GM23248 (cell line): ENCODE data around the gene UPK1B. TPM values are rescaled to one million over a fixed set of nuclear protein-coding genes. Genes with fewer than 3 reads are reported as not detected.

ENCODE experiments used
- DNase-seq: peaks from one replicate; pipeline ENCODE4 v3.0.0-alpha.2; 2015
- H2AFZ ChIP-seq: fragments of 200-600 bp; sonication (generic); 2 replicates; pipeline ENCODE4 v1.6.1; 2016; ENCODE audit warnings: antibody characterized with exemption
- H3F3A ChIP-seq: fragments of 200-600 bp; sonication (generic); 2 replicates; pipeline ENCODE4 v1.6.1; 2016; ENCODE audit warnings: mild to moderate bottlenecking, antibody characterized with exemption, mixed run types; ENCODE audit not compliant: insufficient read depth
- H3K27ac ChIP-seq: fragments of 200-600 bp; sonication (generic); 2 replicates; pipeline ENCODE4 v1.5.1; 2016; ENCODE audit warnings: mild to moderate bottlenecking
- H3K27me3 ChIP-seq: fragments of 200-600 bp; sonication (generic); replicated peaks from 2 replicates; pipeline ENCODE4 v1.6.1; 2016; ENCODE audit warnings: mild to moderate bottlenecking; ENCODE audit not compliant: insufficient read depth
- H3K36me3 ChIP-seq: fragments of 200-600 bp; sonication (generic); 2 replicates; pipeline ENCODE4 v1.6.1; 2016; ENCODE audit warnings: low read depth, mild to moderate bottlenecking
- H3K4me1 ChIP-seq: fragments of 200-600 bp; sonication (generic); 2 replicates; pipeline ENCODE4 v1.6.1; 2016; ENCODE audit warnings: mild to moderate bottlenecking; ENCODE audit not compliant: insufficient read depth
- H3K4me2 ChIP-seq: fragments of 200-600 bp; sonication (generic); one replicate; pipeline ENCODE4 v1.6.1; 2016; ENCODE audit warnings: mild to moderate bottlenecking; ENCODE audit not compliant: unreplicated experiment
- H3K4me3 ChIP-seq: fragments of 200-600 bp; sonication (generic); 2 replicates; pipeline ENCODE4 v1.5.1; 2016; ENCODE audit warnings: mild to moderate bottlenecking
- H3K79me2 ChIP-seq: fragments of 200-600 bp; sonication (generic); 2 replicates; pipeline ENCODE4 v1.6.1; 2016; ENCODE audit warnings: mild to moderate bottlenecking; ENCODE audit not compliant: insufficient read depth
- H3K9ac ChIP-seq: fragments of 200-600 bp; sonication (generic); 2 replicates; pipeline ENCODE4 v1.6.1; 2016; ENCODE audit warnings: mild to moderate bottlenecking
- H3K9me2 ChIP-seq: fragments of 200-600 bp; sonication (generic); 2 replicates; pipeline ENCODE4 v1.6.1; 2016; ENCODE audit warnings: mixed run types, mild to moderate bottlenecking, moderate library complexity; ENCODE audit not compliant: insufficient read depth
- H3K9me3 ChIP-seq: fragments of 200-600 bp; sonication (generic); one replicate; pipeline ENCODE4 v1.6.1; 2017; ENCODE audit warnings: low read depth
- H4K20me1 ChIP-seq: fragments of 200-600 bp; sonication (generic); 2 replicates; pipeline ENCODE4 v1.6.0; 2016; ENCODE audit not compliant: insufficient read depth
- EZH2 ChIP-seq: fragments of 200-600 bp; sonication (generic); IDR thresholded peaks from 2 replicates; pipeline ENCODE4 v1.6.1; 2018; ENCODE audit warnings: antibody characterized with exemption, mild to moderate bottlenecking; ENCODE audit not compliant: insufficient read depth, poor library complexity, severe bottlenecking
- EZH2phosphoT487 ChIP-seq: fragments of 200-600 bp; sonication (generic); IDR thresholded peaks from 2 replicates; pipeline ENCODE4 v1.6.1; 2018; ENCODE audit warnings: antibody characterized with exemption, moderate library complexity, mild to moderate bottlenecking, low read depth; ENCODE audit not compliant: insufficient read depth
- WGBS, 2 experiments: methylation state at CpG; one replicate each; pipeline ENCODE4 v1.1.6; 2015 to 2017; ENCODE audit warnings: low lambda C conversion rate in 2 of 2, low coverage in 1 of 2; ENCODE audit errors: missing lambda C conversion rate in 2 of 2; 5-methylcytosine and 5-hydroxymethylcytosine counted together
- in situ Hi-C: fragments of 300-500 bp; cut with MboI; formaldehyde crosslinking; loops from 2 replicates; pipeline ENCODE4 v1.15.0; 2020
- polyA plus RNA-seq: library from polyadenylated mRNA; unstranded; fragments of >200 nt; fragmentation: Nextera tagmentation; extraction: Ambion mirVana; gene quantifications from 2 replicates; pipeline ENCODE4 v1.2.1, GENCODE V29; 2016
- total RNA-seq: library from RNA; depleted of rRNA; stranded (reverse); fragments of >200 nt; shearing (Covaris generic); gene quantifications from 2 replicates; pipeline ENCODE4 v1.2.3, GENCODE V29; 2014

Gene UPK1B
- total and polyA plus RNA-seq, 2 experiments from 2014 or later, result not detected

- no peaks in the 10 kb centered on the region for H4K20me1 ChIP-seq
Observed at GRCh38 chr3:119230745-119231144, 57.3 kb downstream of the UPK1B start.

GRCh38 chr3:119234610-119235009 lies 61.2 kb downstream of the UPK1B start:
- peak; percentile 18 for DNase-seq
- Histone ChIP-seq H3K4me3 (peak overlapping the region; percentile 40), H3K36me3 (peaks cover 34% of the 10 kb centered on the region), H2AFZ (0 out of 2 replicates have a peak overlapping the region, but pooled peaks have one; percentile 1), H3K9me2 (no peaks in the 10 kb centered on the region), H3K27ac (peak overlapping the region; percentile 65), H4K20me1 (no peaks in the 10 kb centered on the region), H3K9ac (peak overlapping the region; percentile 28), H3K27me3 (no peaks in the 10 kb centered on the region), H3K9me3 (no peaks in the 10 kb centered on the region), H3K4me1 (peaks cover 56% of the 10 kb centered on the region), H3K79me2 (peaks cover 80% of the 10 kb centered on the region), H3F3A (peaks cover 41% of the 10 kb centered on the region), H3K4me2 (peak overlapping the region; percentile 70)
- WGBS, 2 experiments, result 100% methylated on average over 1 of the region's 1 CpG
- TF ChIP-seq EZH2phosphoT487 (no peak), EZH2 (no peak)
- in situ Hi-C loops, result no loop called here

More at GRCh38 chr3:119230745-119231144, 57.3 kb downstream of the UPK1B start:
- H3K79me2 ChIP-seq, result peaks cover 64% of the 10 kb centered on the region
- peaks cover 32% of the 10 kb centered on the region for H3K4me1 ChIP-seq
- H3K27ac ChIP-seq, result no peak overlapping the region
- in situ Hi-C loops, result no loop called here
- no peaks in the 10 kb centered on the region for H3K27me3 ChIP-seq
- H3K9ac ChIP-seq, result no peak overlapping the region
- no peaks in the 10 kb centered on the region for H3K9me3 ChIP-seq
- H3K4me3 ChIP-seq, result no peak overlapping the region
- TF ChIP-seq EZH2phosphoT487, result no peak
- no peak for TF ChIP-seq EZH2
- H3K9me2 ChIP-seq, result no peaks in the 10 kb centered on the region
- peaks cover 23% of the 10 kb centered on the region for H3F3A ChIP-seq
- no peak overlapping the region for H2AFZ ChIP-seq
- DNase-seq, result no peak
- peaks cover 48% of the 10 kb centered on the region for H3K36me3 ChIP-seq
- H3K4me2 ChIP-seq, result no peak overlapping the region

- peaks cover 46% of the 10 kb centered on the region for H3F3A ChIP-seq
- TF ChIP-seq EZH2phosphoT487 (no peak), EZH2 (no peak)
- H3K9ac ChIP-seq, result peak overlapping the region; percentile 28
- H3K27me3 ChIP-seq, result no peaks in the 10 kb centered on the region
- in situ Hi-C loops, result no loop called here
- peak overlapping the region; percentile 70 for H3K4me2 ChIP-seq
- 0% methylated on average over 1 of the region's 1 CpG for WGBS, 2 experiments
- H4K20me1 ChIP-seq, result no peaks in the 10 kb centered on the region
- H3K4me1 ChIP-seq, result peaks cover 56% of the 10 kb centered on the region
- H2AFZ ChIP-seq, result 0 out of 2 replicates have a peak overlapping the region, but pooled peaks have one; percentile 1
- peak overlapping the region; percentile 65 for H3K27ac ChIP-seq
- peaks cover 80% of the 10 kb centered on the region for H3K79me2 ChIP-seq
- H3K36me3 ChIP-seq, result peaks cover 28% of the 10 kb centered on the region
- peak; percentile 81 for DNase-seq
- no peaks in the 10 kb centered on the region for H3K9me2 ChIP-seq
- peak overlapping the region; percentile 40 for H3K4me3 ChIP-seq
- no peaks in the 10 kb centered on the region for H3K9me3 ChIP-seq
Observed at GRCh38 chr3:119235151-119235550, 61.8 kb downstream of the UPK1B start.

- 100% methylated on average over 7 of the region's 7 CpGs for WGBS, 2 experiments
Observed at GRCh38 chr3:119236756-119237155, 63.4 kb downstream of the UPK1B start.

GRCh38 chr3:119237299-119237698 lies 63.9 kb downstream of the UPK1B start:
- in situ Hi-C loops, result no loop called here
- peak; percentile 27 for DNase-seq
- Histone ChIP-seq H4K20me1 (no peaks in the 10 kb centered on the region), H3K4me1 (peaks cover 59% of the 10 kb centered on the region), H3K4me2 (peak overlapping the region; percentile 56), H3K27ac (peak overlapping the region; percentile 16; the same call in 1 of the 2 replicates), H3K9me2 (no peaks in the 10 kb centered on the region), H2AFZ (no peak overlapping the region), H3K79me2 (peaks cover 67% of the 10 kb centered on the region), H3K27me3 (no peaks in the 10 kb centered on the region), H3K9me3 (no peaks in the 10 kb centered on the region), H3K9ac (no peak overlapping the region), H3K4me3 (peak overlapping the region; percentile 21; the same call in 1 of the 2 replicates), H3F3A (peaks cover 51% of the 10 kb centered on the region), H3K36me3 (peaks cover 13% of the 10 kb centered on the region)
- TF ChIP-seq EZH2, result no peak
- no peak for TF ChIP-seq EZH2phosphoT487

More at GRCh38 chr3:119236756-119237155, 63.4 kb downstream of the UPK1B start:
- H3K27ac ChIP-seq, result no peak overlapping the region
- H3K9me3 ChIP-seq, result no peaks in the 10 kb centered on the region
- in situ Hi-C loops, result no loop called here
- H3K36me3 ChIP-seq, result peaks cover 18% of the 10 kb centered on the region
- no peaks in the 10 kb centered on the region for H3K27me3 ChIP-seq
- H3F3A ChIP-seq, result peaks cover 51% of the 10 kb centered on the region
- H2AFZ ChIP-seq, result no peak overlapping the region
- H3K9ac ChIP-seq, result no peak overlapping the region
- no peak for TF ChIP-seq EZH2phosphoT487
- TF ChIP-seq EZH2, result no peak
- no peak overlapping the region for H3K4me3 ChIP-seq
- H3K79me2 ChIP-seq, result peaks cover 72% of the 10 kb centered on the region
- H3K9me2 ChIP-seq, result no peaks in the 10 kb centered on the region
- peaks cover 59% of the 10 kb centered on the region for H3K4me1 ChIP-seq
- no peak overlapping the region for H3K4me2 ChIP-seq
- DNase-seq, result no peak
- no peaks in the 10 kb centered on the region for H4K20me1 ChIP-seq
